OCI-LY7 (cell line): ENCODE results near the gene CCDC57. TPM values are rescaled to one million over a fixed set of nuclear protein-coding genes. Genes with fewer than 3 reads are reported as not detected.
A peak's percentile ranks its signal among the peaks of the same experiment; 100 is the strongest.

Experiments
- BruUV-seq: library from RNA; stranded (reverse); fragments of 400-500 nt; replicated peaks from 2 replicates; lab custom pipeline; 2021; lab: Mats Ljungman, UMichigan
- CTCF ChIA-PET: fragments of 300-600 bp; sonication (Branson Sonifier 250); formaldehyde crosslinking; loops from one replicate; lab custom pipeline; 2022; ENCODE audit warnings: antibody characterized with exemption; ENCODE audit not compliant: unreplicated experiment; lab: Charles Lee
- POLR2A ChIA-PET: fragments of 300-600 bp; sonication (Branson Sonifier 250); formaldehyde crosslinking; loops from one replicate; lab custom pipeline; 2022; ENCODE audit warnings: antibody characterized with exemption; lab: Charles Lee
- DNase-seq: peaks from one replicate; pipeline ENCODE4 v3.0.0-alpha.2; 2015; ENCODE audit warnings: low spot score
- H2AFZ ChIP-seq: fragments of 200-600 bp; sonication (generic), shearing (Covaris generic); 2 replicates; pipeline ENCODE4 v1.6.1; 2014; ENCODE audit warnings: mild to moderate bottlenecking, antibody characterized with exemption, low read length, moderate library complexity
- H3K27ac ChIP-seq: fragments of 200-600 bp; sonication (generic); 2 replicates; pipeline ENCODE4 v1.5.1; 2014; ENCODE audit warnings: mixed run types, low read depth, mild to moderate bottlenecking, moderate library complexity, low read length, inconsistent platforms; ENCODE audit not compliant: poor library complexity, severe bottlenecking
- H3K36me3 ChIP-seq: fragments of 200-600 bp; sonication (generic); 2 replicates; pipeline ENCODE4 v1.6.1; 2014; ENCODE audit warnings: mild to moderate bottlenecking, antibody characterized with exemption, low read length, moderate library complexity, mixed read lengths; ENCODE audit not compliant: insufficient read depth
- H3K4me1 ChIP-seq: fragments of 200-600 bp; sonication (generic); 2 replicates; pipeline ENCODE4 v1.5.1; 2014; ENCODE audit warnings: mild to moderate bottlenecking, low read length; ENCODE audit not compliant: insufficient read depth, poor library complexity, severe bottlenecking
- H3K4me2 ChIP-seq: fragments of 200-600 bp; sonication (generic); 2 replicates; pipeline ENCODE4 v1.6.1; 2014; ENCODE audit warnings: mild to moderate bottlenecking, low read length
- H3K4me3 ChIP-seq: fragments of 200-600 bp; sonication (generic); 2 replicates; pipeline ENCODE4 v1.5.1; 2014; ENCODE audit warnings: mild to moderate bottlenecking, low read depth, low read length; ENCODE audit not compliant: poor library complexity, severe bottlenecking
- H3K79me2 ChIP-seq: fragments of 200-600 bp; sonication (generic); 2 replicates; pipeline ENCODE4 v1.6.1; 2016; ENCODE audit warnings: low read depth, mild to moderate bottlenecking, low read length, moderate library complexity, mixed read lengths; ENCODE audit not compliant: insufficient read depth
- H3K9me2 ChIP-seq: fragments of 200-600 bp; sonication (generic); 2 replicates; pipeline ENCODE4 v1.6.1; 2016; ENCODE audit warnings: mild to moderate bottlenecking, low read length, mixed read lengths; ENCODE audit not compliant: insufficient read depth
- H3K9me3 ChIP-seq: fragments of 200-600 bp; sonication (generic); 2 replicates; pipeline ENCODE4 v1.6.1; 2014; ENCODE audit warnings: mild to moderate bottlenecking, mixed run types, low read length, mixed read lengths
- H4K20me1 ChIP-seq: fragments of 200-600 bp; sonication (generic); 2 replicates; pipeline ENCODE4 v1.6.1; 2014; ENCODE audit warnings: mild to moderate bottlenecking, antibody characterized with exemption, low read length, moderate library complexity, mixed read lengths; ENCODE audit not compliant: insufficient read depth
- CTCF ChIP-seq: fragments of 200-600 bp; sonication (generic); conservative IDR thresholded peaks from 2 replicates; pipeline ENCODE4 v1.5.1; 2014; ENCODE audit warnings: mild to moderate bottlenecking, antibody characterized with exemption, low read length, moderate library complexity, mixed read lengths
- EZH2phosphoT487 ChIP-seq: fragments of 200-600 bp; sonication (generic); IDR thresholded peaks from 2 replicates; pipeline ENCODE4 v1.6.1; 2018; ENCODE audit warnings: low read depth, borderline replicate concordance, mild to moderate bottlenecking, mixed run types, antibody characterized with exemption, low read length, moderate library complexity, mixed read lengths
- intact Hi-C: fragments of 100-400 bp; cut with micrococcal nuclease; formaldehyde crosslinking; loops from one replicate; pipeline ENCODE4 v1.10.0; 2022; ENCODE audit not compliant: unreplicated experiment
- total RNA-seq, 2 experiments: library from RNA; depleted of rRNA in 1 of 2; stranded (reverse); fragments of >200 nt in 1 of 2; shearing (Covaris generic) in 1 of 2; gene quantifications; 2 replicates each; pipeline ENCODE4 v1.2.3, GENCODE V29; 2014 to 2022

The CCDC57 gene
- total RNA-seq, 2 experiments from 2014 or later = 34.5 to 58.7 TPM

GRCh38 chr17:82089723-82090548 is 122.7 kb downstream of the CCDC57 start:
- Histone ChIP-seq H3K36me3 (peaks cover 96% of the 10 kb centered on the region), H3K9me2 (no peaks in the 10 kb centered on the region), H3K4me2 (no peak overlapping the region), H2AFZ (no peak overlapping the region), H3K9me3 (no peaks in the 10 kb centered on the region), H3K4me1 (no peaks in the 10 kb centered on the region), H3K27ac (no peak overlapping the region), H3K79me2 (no peaks in the 10 kb centered on the region), H4K20me1 (no peaks in the 10 kb centered on the region), H3K4me3 (no peak overlapping the region)
- CTCF ChIA-PET = no interaction called here
- intact Hi-C loops = no loop called here
- TF ChIP-seq EZH2phosphoT487 (no peak), CTCF (no peak)
- no TSS peak for BruUV-seq
- POLR2A ChIA-PET = no interaction called here
- DNase-seq = no peak

GRCh38 chr17:82088838-82089722 is 123.6 kb downstream of the CCDC57 start:
- H4K20me1 ChIP-seq = no peaks in the 10 kb centered on the region
- BruUV-seq = TSS peak; percentile 47
- TF ChIP-seq CTCF (no peak), EZH2phosphoT487 (no peak)
- no peak for DNase-seq
- no peaks in the 10 kb centered on the region for H3K4me1 ChIP-seq
- intact Hi-C loops = no loop called here
- no peak overlapping the region for H3K4me2 ChIP-seq
- CTCF ChIA-PET = no interaction called here
- no peak overlapping the region for H3K27ac ChIP-seq
- POLR2A ChIA-PET = no interaction called here
- H3K9me2 ChIP-seq = no peaks in the 10 kb centered on the region
- H2AFZ ChIP-seq = no peak overlapping the region
- no peaks in the 10 kb centered on the region for H3K9me3 ChIP-seq
- H3K36me3 ChIP-seq = peaks cover 99% of the 10 kb centered on the region
- H3K79me2 ChIP-seq = no peaks in the 10 kb centered on the region
- no peak overlapping the region for H3K4me3 ChIP-seq
